ENCODE measurements around the gene FGF1. TPM values are rescaled to one million over a fixed set of nuclear protein-coding genes. Genes with fewer than 3 reads are reported as not detected.

The FGF1 gene
- total and polyA plus RNA-seq, 2 donors (not counting 1 experiment from before 2014, with no cell fraction given) = not detected

- intact Hi-C loops (cut with micrococcal nuclease) = no loop called here
- CTCF ChIA-PET = no interaction called here
- no peak for TF ChIP-seq EZH2 (IDR thresholded peaks at IDR 0.05; ENCODE audit: borderline replicate concordance, insufficient read depth, low read depth, low read length, poor library complexity, severe bottlenecking)
Measured at GRCh38 chr5:142670804-142671203, 15.1 kb downstream of the FGF1 start.

DNA sequence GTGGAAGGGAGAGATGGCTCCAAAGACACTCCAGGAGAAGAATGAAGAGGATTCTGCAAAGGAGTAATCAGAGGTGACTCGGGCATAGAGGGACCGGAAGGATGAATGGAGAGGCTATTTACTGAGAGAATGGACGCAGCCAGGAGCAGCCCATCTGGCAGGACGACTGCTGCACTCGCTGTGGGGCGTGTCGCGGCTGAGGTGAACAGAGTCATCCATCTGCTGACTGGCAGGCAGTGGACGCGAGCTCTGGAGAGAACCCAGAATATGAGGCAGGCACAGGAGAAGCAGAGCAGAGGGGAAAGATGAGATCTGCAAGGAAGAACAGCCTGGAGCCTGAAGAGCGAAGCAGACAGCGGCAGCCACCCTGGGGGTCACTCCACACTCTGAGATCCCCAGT is 16.4 kb downstream of the FGF1 start:
- POLR2A ChIA-PET = no interaction called here
- H3K4me3 Mint-ChIP-seq = no peak overlapping the region
- WGBS (ENCODE audit: insufficient coverage) = 96% methylated on average over 12 of the region's 12 CpGs
- DNase-seq (no peak), ATAC-seq (ENCODE audit: low read depth) (no peak)
- H3K27me3 Mint-ChIP-seq = peaks cover 6% of the 10 kb centered on the region
- H3K4me1 Mint-ChIP-seq = no peaks in the 10 kb centered on the region
- intact Hi-C loops (cut with micrococcal nuclease) = no loop called here
- TF ChIP-seq EZH2 (IDR thresholded peaks at IDR 0.05; ENCODE audit: borderline replicate concordance, insufficient read depth, low read depth, low read length, poor library complexity, severe bottlenecking) (no peak), CTCF (IDR thresholded peaks at IDR 0.05) (no peak)
- no peaks in the 10 kb centered on the region for H4K20me1 ChIP-seq (ENCODE audit: control insufficient read depth, insufficient read depth, low read length, poor library complexity, severe bottlenecking)
- H3K4me2 ChIP-seq (replicated peaks; ENCODE audit: low read depth, low read length, poor library complexity, severe bottlenecking) = no peak overlapping the region
- no peak overlapping the region for H3K4me3 ChIP-seq (ENCODE audit: control extremely low read depth in 1 of 5, extremely low read depth in 1 of 5, insufficient read depth in 1 of 5, low read depth in 2 of 5, low read length in 4 of 5)
- no peaks in the 10 kb centered on the region for H3K9me3 ChIP-seq (ENCODE audit: control extremely low read depth in 1 of 3, control insufficient read depth in 2 of 3, insufficient read depth in 1 of 3, low read length in 2 of 3)
- H3K9me3 Mint-ChIP-seq (ENCODE audit: insufficient read depth) = no peaks in the 10 kb centered on the region
- H3K36me3 ChIP-seq (replicated peaks in 1 of 2; ENCODE audit: control extremely low read depth in 1 of 2, control insufficient read depth in 1 of 2, extremely low read depth in 1 of 2, insufficient read depth in 2 of 2, low read length in 1 of 2) = no peaks in the 10 kb centered on the region
- no peak overlapping the region for H3K27ac ChIP-seq (ENCODE audit: low read length in 2 of 2)
- H3K27ac Mint-ChIP-seq = no peak overlapping the region
- H3K9ac ChIP-seq (ENCODE audit: low read length) = no peak overlapping the region
- H2AFZ ChIP-seq (ENCODE audit: insufficient read depth, low read depth, low read length, poor library complexity, severe bottlenecking) = no peak overlapping the region
- peaks cover 0 to 3% (median 0%) of the 10 kb centered on the region in 4 experiments for H3K27me3 ChIP-seq (replicated peaks in 1 of 4; ENCODE audit: control extremely low read depth in 1 of 4, control insufficient read depth in 3 of 4, insufficient read depth in 4 of 4, low read length in 3 of 4)
- CTCF ChIA-PET = interaction anchor here (2.0 kb wide), 1 partner anchor 13 kb away, joined by 9 read pairs; no protein-coding TSS in a partner anchor
- H3K4me1 ChIP-seq (ENCODE audit: control insufficient read depth in 2 of 2, insufficient read depth in 2 of 2, low read length in 2 of 2) = no peaks in the 10 kb centered on the region
- H3K79me2 ChIP-seq (ENCODE audit: control insufficient read depth, insufficient read depth, low read length) = no peaks in the 10 kb centered on the region

More at GRCh38 chr5:142670804-142671203, 15.1 kb downstream of the FGF1 start:
- DNase-seq = no peak
- H3K4me1 ChIP-seq (ENCODE audit: control insufficient read depth in 2 of 2, insufficient read depth in 2 of 2, low read length in 2 of 2) = no peaks in the 10 kb centered on the region
- ATAC-seq (ENCODE audit: low read depth) = no peak
- Mint-ChIP-seq H3K4me3 (no peak overlapping the region), H3K4me1 (no peaks in the 10 kb centered on the region), H3K9me3 (ENCODE audit: insufficient read depth) (no peaks in the 10 kb centered on the region), H3K27ac (no peak overlapping the region), H3K27me3 (peaks cover 6% of the 10 kb centered on the region)
- H3K9ac ChIP-seq (ENCODE audit: low read length) = no peak overlapping the region
- H3K36me3 ChIP-seq (replicated peaks in 1 of 2; ENCODE audit: control extremely low read depth in 1 of 2, control insufficient read depth in 1 of 2, extremely low read depth in 1 of 2, insufficient read depth in 2 of 2, low read length in 1 of 2) = no peaks in the 10 kb centered on the region
- POLR2A ChIA-PET = no interaction called here
- peaks cover 0 to 3% (median 0%) of the 10 kb centered on the region in 4 experiments for H3K27me3 ChIP-seq (replicated peaks in 1 of 4; ENCODE audit: control extremely low read depth in 1 of 4, control insufficient read depth in 3 of 4, insufficient read depth in 4 of 4, low read length in 3 of 4)
- no peaks in the 10 kb centered on the region for H3K9me3 ChIP-seq (ENCODE audit: control extremely low read depth in 1 of 3, control insufficient read depth in 2 of 3, insufficient read depth in 1 of 3, low read length in 2 of 3)
- H2AFZ ChIP-seq (ENCODE audit: insufficient read depth, low read depth, low read length, poor library complexity, severe bottlenecking) = no peak overlapping the region
- no peak overlapping the region for H3K4me3 ChIP-seq (ENCODE audit: control extremely low read depth in 1 of 5, extremely low read depth in 1 of 5, insufficient read depth in 1 of 5, low read depth in 2 of 5, low read length in 4 of 5)
- H3K4me2 ChIP-seq (replicated peaks; ENCODE audit: low read depth, low read length, poor library complexity, severe bottlenecking) = no peak overlapping the region
- no peaks in the 10 kb centered on the region for H3K79me2 ChIP-seq (ENCODE audit: control insufficient read depth, insufficient read depth, low read length)
- H4K20me1 ChIP-seq (ENCODE audit: control insufficient read depth, insufficient read depth, low read length, poor library complexity, severe bottlenecking) = no peaks in the 10 kb centered on the region
- WGBS (ENCODE audit: insufficient coverage) = no CpG with 5 or more reads among the region's 2 CpGs
- H3K27ac ChIP-seq (ENCODE audit: low read length in 2 of 2) = no peak overlapping the region
